Neural cell (in vitro differentiated cells): Measurements from ENCODE around the gene LAGE3. TPM values are rescaled to one million over a fixed set of nuclear protein-coding genes. Genes with fewer than 3 reads are reported as not detected.

ENCODE experiments used
- H2AFZ ChIP-seq: fragments of 200-600, 300-800 bp; sonication (generic), shearing (Covaris generic); 2 replicates; pipeline ENCODE4 v1.6.0; 2014; ENCODE audit warnings: low read depth, mild to moderate bottlenecking, antibody characterized with exemption, low read length, moderate library complexity
- H3F3A ChIP-seq: fragments of 200-600 bp; shearing (Covaris generic); 2 replicates; pipeline ENCODE4 v1.6.1; 2016; ENCODE audit warnings: mild to moderate bottlenecking, moderate library complexity, mixed read lengths, antibody characterized with exemption, low read length; ENCODE audit not compliant: insufficient read depth, poor library complexity, severe bottlenecking
- H3K27ac ChIP-seq: fragments of 200-600, 300-800 bp; sonication (generic), shearing (Covaris generic); 2 replicates; pipeline ENCODE4 v1.5.1; 2014; ENCODE audit warnings: mild to moderate bottlenecking, low read length, moderate library complexity
- H3K27me3 ChIP-seq: fragments of 300-800, 200-600 bp; sonication (generic), shearing (Covaris generic); 2 replicates; pipeline ENCODE4 v1.6.0; 2014; ENCODE audit warnings: mild to moderate bottlenecking, low read depth, low read length, moderate library complexity; ENCODE audit not compliant: insufficient read depth
- H3K36me3 ChIP-seq: fragments of 300-800, 200-600 bp; sonication (generic), shearing (Covaris generic); 2 replicates; pipeline ENCODE4 v1.5.1; 2014; ENCODE audit warnings: mild to moderate bottlenecking, antibody characterized with exemption, low read length, moderate library complexity; ENCODE audit not compliant: insufficient read depth
- H3K4me2 ChIP-seq: fragments of 300-800, 200-600 bp; sonication (generic), shearing (Covaris generic); 2 replicates; pipeline ENCODE4 v1.6.0; 2014; ENCODE audit warnings: mild to moderate bottlenecking, low read length
- H3K4me3 ChIP-seq: fragments of 300-800, 200-600 bp; sonication (generic), shearing (Covaris generic); 2 replicates; pipeline ENCODE4 v1.5.1; 2014; ENCODE audit warnings: mild to moderate bottlenecking, low read length, moderate library complexity
- H3K79me2 ChIP-seq: fragments of 200-600 bp; shearing (Covaris generic); replicated peaks from 2 replicates; pipeline ENCODE4 v1.6.0; 2014; ENCODE audit warnings: mild to moderate bottlenecking, low read length, moderate library complexity; ENCODE audit not compliant: insufficient read depth
- H3K9ac ChIP-seq: fragments of 300-800, 200-600 bp; sonication (generic), shearing (Covaris generic); 2 replicates; pipeline ENCODE4 v1.6.1; 2016; ENCODE audit warnings: mild to moderate bottlenecking, low read length, mixed read lengths
- H3K9me2 ChIP-seq: fragments of 200-600 bp; shearing (Covaris generic); 2 replicates; pipeline ENCODE4 v1.6.1; 2016; ENCODE audit warnings: mild to moderate bottlenecking, low read length, mixed read lengths; ENCODE audit not compliant: insufficient read depth
- H3K9me3 ChIP-seq: fragments of 200-600, 300-800 bp; sonication (generic), shearing (Covaris generic); 2 replicates; pipeline ENCODE4 v1.6.1; 2016; ENCODE audit warnings: mild to moderate bottlenecking, mixed run types, low read length, moderate library complexity, mixed read lengths
- H4K20me1 ChIP-seq: fragments of 200-600 bp; shearing (Covaris generic); 2 replicates; pipeline ENCODE4 v1.6.1; 2016; ENCODE audit warnings: mild to moderate bottlenecking, mixed run types; ENCODE audit not compliant: insufficient read depth
- CTCF ChIP-seq: fragments of 450-650 bp; IDR thresholded peaks from 2 replicates; pipeline ENCODE4 v1.5.1; 2014; ENCODE audit warnings: antibody characterized with exemption, mild to moderate bottlenecking, moderate library complexity; ENCODE audit not compliant: poor library complexity, severe bottlenecking
- EP300 ChIP-seq: fragments of 450-650 bp; conservative IDR thresholded peaks from 2 replicates; pipeline ENCODE4 v1.6.1; 2014; ENCODE audit warnings: antibody characterized with exemption, mild to moderate bottlenecking, moderate library complexity; ENCODE audit not compliant: poor library complexity, severe bottlenecking
- EZH2 ChIP-seq: fragments of 200-600, 300-800 bp; shearing (Covaris generic), sonication (generic); IDR thresholded peaks from 2 replicates; pipeline ENCODE4 v1.6.1; 2014; ENCODE audit warnings: antibody characterized with exemption, low read length, borderline replicate concordance, mild to moderate bottlenecking; ENCODE audit not compliant: insufficient read depth, poor library complexity, severe bottlenecking
- MXI1 ChIP-seq: fragments of 450-650 bp; conservative IDR thresholded peaks from 2 replicates; pipeline ENCODE4 v1.6.1; 2014; ENCODE audit warnings: antibody characterized with exemption, mild to moderate bottlenecking; ENCODE audit not compliant: poor library complexity, severe bottlenecking
- POLR2AphosphoS5 ChIP-seq: IDR thresholded peaks from 2 replicates; pipeline ENCODE4 v1.6.1; 2012
- RAD21 ChIP-seq: fragments of 450-650 bp; conservative IDR thresholded peaks from 2 replicates; pipeline ENCODE4 v1.6.1; 2014; ENCODE audit warnings: antibody characterized with exemption, mild to moderate bottlenecking, moderate library complexity
- REST ChIP-seq: IDR thresholded peaks from 2 replicates; pipeline ENCODE4 v1.6.1; 2012; ENCODE audit warnings: borderline replicate concordance
- SMC3 ChIP-seq: fragments of 450-650 bp; conservative IDR thresholded peaks from 2 replicates; pipeline ENCODE4 v1.6.1; 2014; ENCODE audit warnings: antibody characterized with exemption, mild to moderate bottlenecking, moderate library complexity; ENCODE audit not compliant: poor library complexity
- TAF1 ChIP-seq: IDR thresholded peaks from 2 replicates; pipeline ENCODE4 v1.6.1; 2012; ENCODE audit warnings: low read depth
- polyA plus RNA-seq: library from polyadenylated mRNA; depleted of rRNA; stranded (reverse); fragments of >200 nt; gene quantifications from 2 replicates; pipeline ENCODE4 v1.2.3, GENCODE V29; 2014

LAGE3 gene
- polyA plus RNA-seq, 1 donor from 2014 or later: 37.3 TPM

GRCh38 chrX:154449618-154450017 lies 29.5 kb downstream of the LAGE3 start:
- Histone ChIP-seq H3K9me2 (no peaks in the 10 kb centered on the region), H3F3A (no peaks in the 10 kb centered on the region), H3K9ac (no peak overlapping the region), H3K79me2 (peaks cover 4% of the 10 kb centered on the region), H3K4me3 (no peak overlapping the region), H3K27ac (no peak overlapping the region), H3K27me3 (no peaks in the 10 kb centered on the region), H2AFZ (no peak overlapping the region), H4K20me1 (no peaks in the 10 kb centered on the region), H3K36me3 (no peaks in the 10 kb centered on the region), H3K9me3 (no peaks in the 10 kb centered on the region), H3K4me2 (no peak overlapping the region)
- no peak for TF ChIP-seq TAF1
- TF ChIP-seq REST: no peak
- TF ChIP-seq MXI1: no peak
- no peak for TF ChIP-seq POLR2AphosphoS5
- no peak for TF ChIP-seq EZH2
- no peak for TF ChIP-seq RAD21
- no peak for TF ChIP-seq EP300
- no peak for TF ChIP-seq SMC3
- TF ChIP-seq CTCF: no peak

DNA sequence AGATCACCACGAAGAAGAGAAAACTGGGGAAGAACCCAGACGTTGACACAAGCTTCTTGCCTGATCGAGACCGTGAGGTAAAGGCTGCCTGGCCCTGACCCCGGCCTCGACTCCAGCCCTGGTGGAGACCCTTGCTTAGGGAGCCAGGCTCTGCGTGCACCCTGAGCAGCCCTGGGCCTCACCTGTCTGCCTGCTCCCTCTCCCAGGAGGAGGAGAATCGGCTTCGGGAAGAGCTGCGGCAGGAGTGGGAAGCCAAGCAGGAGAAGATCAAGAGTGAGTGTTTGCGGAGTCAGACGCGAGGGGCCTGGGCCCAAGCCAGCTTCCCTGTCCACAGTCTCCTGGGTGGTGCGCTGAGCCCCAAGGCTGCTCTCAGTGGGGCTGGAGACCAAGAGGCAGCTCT lies 30.6 kb downstream of the LAGE3 start:
- no peak overlapping the region for H3K9ac ChIP-seq
- no peak overlapping the region for H3K4me2 ChIP-seq
- H3K9me3 ChIP-seq: no peaks in the 10 kb centered on the region
- no peaks in the 10 kb centered on the region for H4K20me1 ChIP-seq
- no peak overlapping the region for H3K27ac ChIP-seq
- H3K79me2 ChIP-seq: peaks cover 4% of the 10 kb centered on the region
- no peak overlapping the region for H3K4me3 ChIP-seq
- no peak overlapping the region for H2AFZ ChIP-seq
- TF ChIP-seq EP300: no peak
- no peak for TF ChIP-seq RAD21
- TF ChIP-seq CTCF: no peak
- no peak for TF ChIP-seq REST
- TF ChIP-seq SMC3: no peak
- TF ChIP-seq TAF1: no peak
- no peak for TF ChIP-seq EZH2
- no peak for TF ChIP-seq POLR2AphosphoS5
- no peak for TF ChIP-seq MXI1
- no peaks in the 10 kb centered on the region for H3K36me3 ChIP-seq
- no peaks in the 10 kb centered on the region for H3K9me2 ChIP-seq
- H3K27me3 ChIP-seq: no peaks in the 10 kb centered on the region
- no peaks in the 10 kb centered on the region for H3F3A ChIP-seq
